Mucosa of stomach (tissue), 1 donor: ENCODE measurements around the gene RNF215.

Experiments used
- H3K27me3 ChIP-seq: one replicate; pipeline ENCODE4 v1.7.0; 2013; ENCODE audit warnings: mild to moderate bottlenecking, low read length; ENCODE audit not compliant: control insufficient read depth, insufficient read depth
- H3K36me3 ChIP-seq: one replicate; pipeline ENCODE4 v1.7.0; 2013; ENCODE audit warnings: low read length; ENCODE audit not compliant: control insufficient read depth, insufficient read depth
- H3K4me1 ChIP-seq: one replicate; pipeline ENCODE4 v1.7.0; 2013; ENCODE audit warnings: mild to moderate bottlenecking, low read length; ENCODE audit not compliant: control insufficient read depth, insufficient read depth
- H3K4me3 ChIP-seq: one replicate; pipeline ENCODE4 v1.7.0; 2013; ENCODE audit warnings: low read length
- H3K9ac ChIP-seq: one replicate; pipeline ENCODE4 v1.7.0; 2013; ENCODE audit warnings: mild to moderate bottlenecking, low read length, moderate library complexity
- H3K9me3 ChIP-seq: one replicate; pipeline ENCODE4 v1.7.0; 2013; ENCODE audit warnings: mild to moderate bottlenecking, low read length, moderate library complexity; ENCODE audit not compliant: control insufficient read depth
- donor health status: Pancreatic carcinoma.

RNF215 gene

DNA sequence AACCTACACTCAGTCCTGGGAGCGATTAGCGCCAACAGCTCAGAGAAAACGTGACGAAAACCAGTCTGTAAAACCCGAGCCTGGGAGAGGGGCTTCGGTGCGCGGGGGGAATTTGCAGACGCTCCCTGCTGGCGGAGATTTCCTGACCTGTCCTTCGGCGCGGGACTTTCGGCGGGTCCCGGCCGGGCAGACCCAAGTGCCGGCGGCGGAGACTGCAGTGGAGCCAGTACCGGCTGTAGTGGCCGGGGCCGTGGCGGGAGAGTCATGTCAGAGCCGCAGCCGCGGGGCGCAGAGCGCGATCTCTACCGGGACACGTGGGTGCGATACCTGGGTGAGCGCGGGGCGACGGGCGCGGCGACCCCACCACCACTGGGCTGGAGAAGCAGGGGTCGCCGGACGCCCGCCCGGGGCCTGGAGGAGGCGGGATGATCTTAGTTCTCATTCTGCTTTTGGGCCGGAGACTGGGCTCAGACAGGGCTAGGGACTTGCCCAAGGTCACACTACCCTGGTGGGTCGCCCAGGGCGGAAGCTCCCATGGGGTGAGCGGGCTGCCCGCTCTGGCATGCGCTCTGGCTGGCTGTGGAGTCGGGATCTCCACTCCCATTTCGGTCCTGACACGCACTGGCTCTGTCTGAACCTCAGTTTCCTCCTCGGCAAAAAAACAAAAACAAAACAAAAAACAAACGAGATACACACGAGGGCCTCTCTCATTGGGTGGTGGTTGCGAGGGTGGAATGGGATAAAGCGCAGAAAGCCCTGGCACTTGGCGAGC lies 38.6 kb upstream of the RNF215 start, which contains the start of gene MTFP1:
Gene MTFP1 (plus strand): TSS at position 153 of the 772 bp plus-strand sequence. CDS start 112 bp downstream, at position 265.
- H3K9me3 ChIP-seq = no peaks in the 10 kb centered on the region
- H3K4me1 ChIP-seq = peaks cover 50% of the 10 kb centered on the region
- H3K4me3 ChIP-seq = peak within 1 kb of the TSS; percentile 31
- peak within 1 kb of the TSS; percentile 80 for H3K9ac ChIP-seq
- no peaks in the 10 kb centered on the region for H3K27me3 ChIP-seq
- no peaks in the 10 kb centered on the region for H3K36me3 ChIP-seq

DNA sequence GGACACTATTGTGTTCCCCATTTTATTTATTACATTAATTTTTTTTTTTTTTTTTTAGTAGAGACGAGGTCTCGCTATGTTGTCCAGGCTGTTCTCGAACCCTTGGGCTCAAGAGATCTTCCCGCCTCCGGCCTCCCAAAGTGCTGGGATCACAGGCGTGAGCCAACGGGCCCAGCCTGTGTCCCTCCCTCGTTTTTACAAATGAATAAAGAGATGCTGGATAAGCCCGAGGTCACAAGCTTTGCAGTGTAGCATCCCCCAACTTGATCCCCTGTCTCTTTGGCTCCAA lies 38.1 kb upstream of the RNF215 start:
- Histone ChIP-seq H3K27me3 (no peaks in the 10 kb centered on the region), H3K9ac (peak overlapping the region; percentile 61), H3K9me3 (no peaks in the 10 kb centered on the region), H3K4me3 (peak overlapping the region; percentile 31), H3K4me1 (peaks cover 56% of the 10 kb centered on the region), H3K36me3 (no peaks in the 10 kb centered on the region)

DNA sequence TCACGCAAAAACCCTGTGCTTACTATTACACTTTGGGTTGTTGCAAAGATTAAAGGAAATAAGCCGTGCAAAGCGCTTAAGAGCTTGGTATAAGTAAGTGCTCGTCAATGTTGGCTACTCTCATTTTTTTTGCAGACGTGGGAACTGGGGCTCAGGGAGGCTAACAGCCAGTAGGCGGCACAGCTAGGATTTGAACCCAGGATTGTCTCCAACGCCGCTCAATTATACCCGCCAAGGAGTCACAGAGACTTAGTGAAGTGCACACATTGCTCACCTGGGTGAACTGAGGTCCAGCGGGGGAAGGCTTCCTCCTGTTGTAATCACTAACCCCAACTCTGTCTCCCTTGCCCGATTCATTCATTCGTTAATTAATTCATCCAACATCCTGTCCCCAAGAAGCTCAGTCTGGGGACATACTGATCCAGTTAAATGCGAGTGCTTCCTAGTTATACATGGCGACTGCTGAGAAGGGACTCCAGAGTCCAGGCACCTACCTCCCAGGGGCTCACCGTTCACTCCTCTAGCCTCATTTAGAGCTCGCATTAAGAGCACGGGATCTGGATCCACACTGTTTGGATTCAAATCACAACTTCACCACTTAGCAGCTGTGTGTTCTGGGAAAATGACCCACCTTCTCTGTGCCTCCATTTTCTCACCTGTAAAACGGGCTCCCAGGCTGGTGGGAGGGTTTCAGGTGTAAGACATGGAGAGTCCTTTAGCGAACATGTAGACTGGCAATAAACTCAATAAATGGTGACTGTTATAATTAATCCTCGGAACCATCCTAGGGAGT lies 37.5 kb upstream of the RNF215 start:
- peaks cover 59% of the 10 kb centered on the region for H3K4me1 ChIP-seq
- no peaks in the 10 kb centered on the region for H3K9me3 ChIP-seq
- H3K27me3 ChIP-seq = no peaks in the 10 kb centered on the region
- H3K4me3 ChIP-seq = peak overlapping the region; percentile 3
- H3K36me3 ChIP-seq = no peaks in the 10 kb centered on the region
- peak overlapping the region; percentile 80 for H3K9ac ChIP-seq

DNA sequence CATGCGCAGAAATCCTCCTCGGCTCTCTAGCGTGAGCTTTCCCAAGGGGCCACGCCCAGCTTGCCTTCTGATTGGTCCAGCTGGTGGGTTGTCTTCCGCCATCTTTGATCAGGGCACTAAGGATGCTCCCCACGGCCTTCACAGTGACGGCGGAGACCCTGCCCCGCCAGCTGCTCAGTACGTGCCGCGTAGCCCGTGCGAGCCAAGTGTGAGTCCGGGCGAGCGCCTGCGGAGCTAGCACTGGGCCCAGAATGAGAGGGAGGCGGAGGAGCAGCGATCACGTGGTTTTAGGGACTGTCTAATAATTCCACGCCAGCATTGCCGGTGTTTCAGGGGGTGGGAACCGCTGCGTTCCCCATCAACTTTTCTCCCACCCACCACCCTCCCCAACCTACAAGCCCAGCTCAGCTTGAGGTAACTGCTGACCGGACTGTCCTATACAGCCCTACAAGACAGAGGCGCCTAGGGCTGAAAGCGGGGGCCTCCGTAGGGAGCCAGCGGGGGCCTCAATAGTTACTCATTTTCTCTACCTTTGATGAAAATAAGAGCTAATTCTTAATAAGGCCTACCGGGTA lies 36.8 kb upstream of the RNF215 start:
- H3K9ac ChIP-seq = peak overlapping the region; percentile 80
- no peaks in the 10 kb centered on the region for H3K9me3 ChIP-seq
- no peaks in the 10 kb centered on the region for H3K36me3 ChIP-seq
- H3K27me3 ChIP-seq = no peaks in the 10 kb centered on the region
- H3K4me1 ChIP-seq = peaks cover 63% of the 10 kb centered on the region
- H3K4me3 ChIP-seq = peak overlapping the region; percentile 33

DNA sequence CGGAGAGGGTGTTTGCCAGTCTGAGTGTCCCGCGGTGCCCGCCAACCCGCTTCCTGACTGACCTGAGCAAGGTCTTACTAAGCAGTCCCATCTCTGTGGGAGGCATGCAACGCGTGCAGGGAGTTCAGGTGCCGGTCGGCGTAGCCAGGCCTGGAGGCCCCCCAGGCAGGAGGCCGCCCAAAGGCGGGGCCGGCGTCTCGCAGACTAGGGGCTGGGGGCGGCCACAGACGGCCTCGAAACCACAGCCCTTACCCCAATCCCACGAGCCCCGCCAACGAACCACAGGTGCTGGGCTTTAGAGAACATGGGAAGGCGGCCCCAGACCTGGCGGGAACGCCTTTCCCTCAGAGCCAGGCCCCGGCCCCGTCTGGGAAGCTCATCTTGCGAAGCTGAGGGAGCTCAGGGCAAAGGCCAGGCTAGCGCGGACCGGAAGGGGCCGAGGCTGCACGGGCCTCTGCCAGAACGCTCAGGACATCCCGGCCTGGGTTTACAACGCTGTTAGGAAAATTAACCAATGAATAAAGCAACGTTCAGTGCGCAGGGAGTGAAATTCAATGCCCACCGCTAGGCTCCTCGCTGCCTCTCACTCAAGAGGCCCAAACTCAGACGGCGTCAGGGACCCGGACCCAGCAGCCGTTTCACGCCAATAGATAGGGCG lies 36.2 kb upstream of the RNF215 start:
- no peaks in the 10 kb centered on the region for H3K27me3 ChIP-seq
- H3K9ac ChIP-seq = peak overlapping the region; percentile 80
- H3K4me3 ChIP-seq = peak overlapping the region; percentile 33
- no peaks in the 10 kb centered on the region for H3K36me3 ChIP-seq
- H3K9me3 ChIP-seq = no peaks in the 10 kb centered on the region
- peaks cover 68% of the 10 kb centered on the region for H3K4me1 ChIP-seq

DNA sequence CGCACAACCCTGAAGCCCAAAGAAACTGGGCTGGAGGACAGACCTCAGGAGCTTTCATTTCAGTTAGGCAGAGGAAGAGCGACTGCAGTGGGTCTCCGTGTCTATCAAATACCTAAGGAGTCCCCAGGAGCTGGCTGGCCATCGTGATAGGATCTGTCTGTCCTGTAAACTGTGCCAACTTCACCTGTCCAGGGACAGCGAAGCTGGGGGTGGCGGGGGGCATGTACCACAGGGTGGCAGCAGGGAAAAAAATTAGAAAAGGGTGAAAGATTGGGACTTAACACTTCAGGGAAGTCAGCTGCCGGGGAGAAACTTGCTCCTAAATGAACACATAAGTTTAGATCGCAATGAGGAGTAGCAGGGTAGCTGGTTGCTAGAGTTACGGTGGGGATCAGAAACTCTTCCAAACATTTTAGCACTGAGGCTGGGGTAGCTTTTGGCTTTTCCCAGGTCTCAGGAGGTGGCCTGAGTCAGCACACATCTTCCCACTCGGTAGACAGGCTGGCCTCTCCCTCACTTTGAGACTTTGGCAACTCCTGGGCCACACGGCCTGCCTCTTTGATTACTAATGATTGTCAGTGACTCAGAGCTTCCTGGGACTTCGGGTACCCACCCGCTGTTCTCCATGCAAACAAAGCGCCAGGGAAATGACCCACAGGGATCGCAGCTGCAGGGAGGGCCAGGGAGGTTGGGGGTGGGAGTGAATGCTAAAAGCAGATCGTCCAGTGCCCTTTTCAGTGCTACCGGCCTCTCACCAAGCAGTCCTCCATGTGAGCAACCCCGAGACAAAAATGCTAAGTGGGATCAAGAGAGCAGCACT lies 35.5 kb upstream of the RNF215 start:
- Histone ChIP-seq H3K9ac (peak overlapping the region; percentile 80), H3K27me3 (no peaks in the 10 kb centered on the region), H3K4me1 (peaks cover 76% of the 10 kb centered on the region), H3K4me3 (peak overlapping the region; percentile 33), H3K9me3 (no peaks in the 10 kb centered on the region), H3K36me3 (no peaks in the 10 kb centered on the region)

DNA sequence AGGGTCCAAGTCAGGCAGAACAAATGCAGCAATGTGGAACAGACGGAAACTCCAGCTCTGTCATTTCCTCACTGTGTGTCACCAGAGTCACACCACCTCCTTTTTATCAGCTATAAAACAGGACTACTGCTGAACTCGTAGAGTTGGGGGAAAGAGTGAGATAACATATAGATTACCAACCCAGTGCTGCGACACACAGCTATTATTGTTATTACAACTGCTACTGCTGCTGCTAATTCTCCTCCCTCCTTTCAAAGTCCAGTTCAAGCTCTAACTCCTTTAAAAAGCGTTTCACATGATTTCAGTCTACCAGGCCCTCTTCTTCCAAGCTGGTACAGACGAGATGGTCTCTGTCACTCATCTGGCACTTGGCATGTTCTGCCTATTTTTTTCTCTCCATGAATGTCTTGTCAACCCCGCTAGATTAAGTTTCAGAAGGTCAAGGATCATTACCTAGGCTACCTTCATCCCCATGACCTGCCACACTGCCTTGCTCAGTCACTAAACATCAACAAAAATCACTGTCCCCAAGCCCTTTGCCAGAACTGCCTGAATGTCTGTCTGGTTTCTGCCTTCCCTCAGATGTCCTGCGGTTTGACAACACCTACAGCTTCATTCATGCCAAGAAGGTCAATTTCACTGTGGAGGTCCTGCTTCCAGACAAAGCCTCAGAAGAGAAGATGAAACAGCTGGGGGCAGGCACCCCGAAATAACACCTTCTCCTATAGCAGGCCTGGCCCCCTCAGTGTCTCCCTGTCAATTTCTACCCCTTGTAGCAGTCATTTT lies 34.7 kb upstream of the RNF215 start:
- Histone ChIP-seq H3K4me1 (peaks cover 81% of the 10 kb centered on the region), H3K9me3 (no peaks in the 10 kb centered on the region), H3K36me3 (no peaks in the 10 kb centered on the region), H3K4me3 (peak overlapping the region; percentile 33), H3K27me3 (no peaks in the 10 kb centered on the region), H3K9ac (peak overlapping the region; percentile 80)

DNA sequence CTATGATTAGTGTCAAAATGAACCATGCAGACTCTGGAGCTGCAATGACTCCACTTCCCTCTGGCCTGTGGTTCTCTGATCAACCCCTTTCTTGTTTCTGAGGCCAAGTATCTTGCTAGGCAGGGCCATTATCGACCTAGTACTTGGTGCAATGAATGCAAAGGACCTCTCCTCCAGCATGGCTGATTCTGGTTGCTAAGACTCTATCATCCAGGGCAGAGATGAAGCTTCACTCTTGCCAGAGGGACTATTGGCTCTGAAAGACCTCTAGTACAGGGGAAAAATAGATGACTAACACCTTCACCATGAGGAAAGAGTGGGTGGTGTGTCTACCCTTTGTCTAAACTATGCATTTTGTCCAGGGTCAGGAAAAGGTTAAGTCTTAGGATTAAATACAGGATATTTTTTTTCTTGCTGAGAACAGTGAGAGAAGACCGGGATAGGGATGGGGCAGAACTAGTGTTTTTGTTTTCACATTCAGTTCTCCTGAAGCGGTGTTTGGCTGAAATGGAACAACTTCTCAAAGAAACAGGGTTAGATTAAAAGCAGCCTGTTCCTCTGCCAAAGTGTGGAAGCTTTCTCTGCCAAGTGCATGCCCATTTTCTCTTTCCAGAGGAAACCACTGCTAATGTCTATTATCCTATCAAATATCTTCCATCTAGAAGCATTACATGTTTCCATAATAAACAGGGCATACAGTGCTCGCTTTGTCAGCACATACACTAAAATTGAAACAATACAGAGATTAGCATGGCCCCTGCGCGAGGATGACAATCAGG lies 33.3 kb upstream of the RNF215 start:
- Histone ChIP-seq H3K4me3 (no peak overlapping the region), H3K9me3 (no peaks in the 10 kb centered on the region), H3K9ac (peak overlapping the region; percentile 7), H3K36me3 (peaks cover 7% of the 10 kb centered on the region), H3K27me3 (no peaks in the 10 kb centered on the region), H3K4me1 (peaks cover 83% of the 10 kb centered on the region)

DNA sequence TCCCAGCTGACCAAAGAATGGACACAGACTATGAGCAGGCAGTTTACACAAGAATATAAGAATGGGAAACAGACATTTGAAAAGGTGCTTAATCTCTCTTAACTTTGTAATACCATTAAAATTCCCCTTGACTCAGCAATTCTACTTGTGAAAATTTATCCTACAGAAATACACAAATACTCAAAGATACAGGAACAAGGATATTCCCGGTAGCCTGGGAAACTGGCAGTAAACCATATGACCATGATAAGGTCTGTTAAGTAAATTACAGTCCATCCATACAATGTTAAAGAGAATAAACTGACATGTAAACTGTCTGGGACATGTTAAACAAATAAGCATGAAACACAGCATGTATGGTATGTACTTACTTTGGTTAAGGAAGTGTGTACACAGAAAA lies 29.6 kb upstream of the RNF215 start:
- Histone ChIP-seq H3K4me1 (peaks cover 57% of the 10 kb centered on the region), H3K36me3 (peaks cover 7% of the 10 kb centered on the region), H3K4me3 (no peak overlapping the region), H3K27me3 (no peaks in the 10 kb centered on the region), H3K9me3 (no peaks in the 10 kb centered on the region), H3K9ac (no peak overlapping the region)

DNA sequence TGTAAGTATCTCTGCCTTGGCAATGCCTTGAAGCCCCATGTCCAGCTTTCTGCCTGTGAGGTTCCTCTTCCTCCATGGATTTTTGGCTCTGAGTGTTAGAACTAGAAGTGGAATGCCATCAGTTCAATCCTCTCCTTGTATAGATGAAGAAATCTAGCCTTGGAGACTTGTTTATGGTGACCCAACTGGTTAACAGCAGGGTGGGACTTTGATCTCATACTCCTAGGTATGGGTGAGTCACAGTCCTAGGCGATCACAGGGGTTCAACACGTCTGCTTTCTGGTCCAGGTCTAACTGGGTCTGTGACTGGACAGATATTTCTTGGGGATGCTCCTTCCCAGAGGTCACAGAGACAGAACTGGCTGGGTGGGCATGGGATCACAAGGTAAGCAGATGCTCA lies 29.2 kb upstream of the RNF215 start:
- H3K36me3 ChIP-seq = peaks cover 7% of the 10 kb centered on the region
- no peaks in the 10 kb centered on the region for H3K27me3 ChIP-seq
- H3K9me3 ChIP-seq = no peaks in the 10 kb centered on the region
- no peak overlapping the region for H3K9ac ChIP-seq
- H3K4me3 ChIP-seq = no peak overlapping the region
- peaks cover 53% of the 10 kb centered on the region for H3K4me1 ChIP-seq
